22Rv1 (cell line): Measurements from ENCODE around the gene TRIM63.

Experiments
- H3K27ac ChIP-seq: fragments of 450-650 bp; 2 replicates; pipeline ENCODE4 v1.5.1; 2017
- CTCF ChIP-seq: fragments of 450-650 bp; IDR thresholded peaks from 2 replicates; pipeline ENCODE4 v1.5.1; 2017; ENCODE audit warnings: mild to moderate bottlenecking
- ZFX ChIP-seq: fragments of 450-650 bp; IDR thresholded peaks from 2 replicates; pipeline ENCODE4 v1.6.1; 2017; ENCODE audit warnings: antibody characterized with exemption, borderline replicate concordance

Gene TRIM63

GRCh38 chr1:26078286-26079177 lies 11.1 kb upstream of the TRIM63 start:
- TF ChIP-seq ZFX (no peak), CTCF (no peak)
- no peak overlapping the region for H3K27ac ChIP-seq

GRCh38 chr1:26077524-26077923 lies 10.1 kb upstream of the TRIM63 start:
- TF ChIP-seq CTCF, result no peak
- no peak for TF ChIP-seq ZFX

GRCh38 chr1:26075421-26076144 lies 8.2 kb upstream of the TRIM63 start:
- H3K27ac ChIP-seq, result no peak overlapping the region
- TF ChIP-seq ZFX (no peak), CTCF (no peak)

More at GRCh38 chr1:26077524-26077923, 10.1 kb upstream of the TRIM63 start:
- H3K27ac ChIP-seq, result no peak overlapping the region

- no peak for TF ChIP-seq ZFX
- TF ChIP-seq CTCF, result no peak
- no peak overlapping the region for H3K27ac ChIP-seq
These were observed 4.9 kb upstream of the TRIM63 start for GRCh38 chr1:26072305-26072704.

- TF ChIP-seq ZFX, result no peak
- TF ChIP-seq CTCF, result no peak
- no peak overlapping the region for H3K27ac ChIP-seq
These were observed 3.5 kb upstream of the TRIM63 start for GRCh38 chr1:26070963-26071342.

GRCh38 chr1:26070296-26070962 lies 3.0 kb upstream of the TRIM63 start:
- TF ChIP-seq CTCF, result no peak
- no peak for TF ChIP-seq ZFX
- H3K27ac ChIP-seq, result no peak overlapping the region
